ENCODE measurements around the gene CHST11.

The CHST11 gene

GRCh38 chr12:104456417-104456949 lies at the start of gene CHST11:
TSS of gene CHST11 (plus strand) at chr12:104456948.
- peak; percentile 37 for DNase-seq (ENCODE audit: low read depth)

GRCh38 chr12:104407438-104407837 lies 49.3 kb upstream of the CHST11 start:
- no peak for DNase-seq (ENCODE audit: low read depth)

- DNase-seq (ENCODE audit: low read depth): no peak
Observed at GRCh38 chr12:104407922-104408321, 48.8 kb upstream of the CHST11 start.

- no peak for DNase-seq (ENCODE audit: low read depth)
Observed at GRCh38 chr12:104410326-104410725, 46.4 kb upstream of the CHST11 start.

- DNase-seq (ENCODE audit: low read depth): no peak
Observed at GRCh38 chr12:104410786-104411185, 46.0 kb upstream of the CHST11 start.

- no peak for DNase-seq (ENCODE audit: low read depth)
Observed at GRCh38 chr12:104411826-104412641, 44.7 kb upstream of the CHST11 start.

- DNase-seq (ENCODE audit: low read depth): no peak
Observed at GRCh38 chr12:104412681-104413080, 44.1 kb upstream of the CHST11 start.

GRCh38 chr12:104413330-104413729 lies 43.4 kb upstream of the CHST11 start:
- DNase-seq (ENCODE audit: low read depth): no peak

GRCh38 chr12:104414581-104415341 lies 42.0 kb upstream of the CHST11 start:
- no peak for DNase-seq (ENCODE audit: low read depth)

- DNase-seq (ENCODE audit: low read depth): no peak
Observed at GRCh38 chr12:104415342-104415980, 41.3 kb upstream of the CHST11 start.

- DNase-seq (ENCODE audit: low read depth): no peak
Observed at GRCh38 chr12:104416136-104416535, 40.6 kb upstream of the CHST11 start.

GRCh38 chr12:104416585-104416984 lies 40.2 kb upstream of the CHST11 start:
- DNase-seq (ENCODE audit: low read depth): no peak

GRCh38 chr12:104419717-104420116 lies 37.0 kb upstream of the CHST11 start:
- no peak for DNase-seq (ENCODE audit: low read depth)

GRCh38 chr12:104420868-104421267 lies 35.9 kb upstream of the CHST11 start:
- no peak for DNase-seq (ENCODE audit: low read depth)

- no peak for DNase-seq (ENCODE audit: low read depth)
Observed at GRCh38 chr12:104421343-104421742, 35.4 kb upstream of the CHST11 start.

GRCh38 chr12:104422441-104422840 lies 34.3 kb upstream of the CHST11 start:
- DNase-seq (ENCODE audit: low read depth): no peak

GRCh38 chr12:104423273-104423672 lies 33.5 kb upstream of the CHST11 start:
- DNase-seq (ENCODE audit: low read depth): no peak

- no peak for DNase-seq (ENCODE audit: low read depth)
Observed at GRCh38 chr12:104423809-104424208, 32.9 kb upstream of the CHST11 start.

GRCh38 chr12:104424955-104425354 lies 31.8 kb upstream of the CHST11 start:
- DNase-seq (ENCODE audit: low read depth): no peak

- DNase-seq (ENCODE audit: low read depth): no peak
Observed at GRCh38 chr12:104425614-104426013, 31.1 kb upstream of the CHST11 start.

- peak; percentile 44 for DNase-seq (ENCODE audit: low read depth)
Observed at GRCh38 chr12:104426926-104427546, 29.7 kb upstream of the CHST11 start.

- no peak for DNase-seq (ENCODE audit: low read depth)
Observed at GRCh38 chr12:104427547-104427938, 29.2 kb upstream of the CHST11 start.
